Measurements from ENCODE around the gene TMEM132C.

GRCh38 chr12:128459067-128459466 is 192.1 kb downstream of the TMEM132C start:
- no peak for TF ChIP-seq CTCF (IDR thresholded peaks at IDR 0.05; ENCODE audit: insufficient read depth, low read length)
- TF ChIP-seq POLR2AphosphoS5 (IDR thresholded peaks at IDR 0.05; ENCODE audit: low read depth), result no peak
- TF ChIP-seq SPI1 (IDR thresholded peaks at IDR 0.05; ENCODE audit: borderline replicate concordance, low read depth), result no peak
- TF ChIP-seq REST (IDR thresholded peaks at IDR 0.05; ENCODE audit: insufficient replicate concordance, low read depth), result no peak

Measured in HL-60 (cell line).